T47D (cell line): ENCODE results near the gene IL2RA.

Experiments
- DNase-seq, 2 experiments: peaks; one replicate each; pipeline versions ENCODE4 v3.0.0 to v3.0.0-alpha.2; 2011 to 2012; ENCODE audit warnings: low read depth in 1 of 2, low spot score in 1 of 2
- JUND ChIP-seq: IDR thresholded peaks from 2 replicates; pipeline ENCODE4 v1.6.1; 2012; ENCODE audit warnings: low read depth
- in situ Hi-C: cut with HindIII; loops from 2 replicates; pipeline ENCODE4 v1.10.0; 2016; ENCODE audit warnings: low sequenced_read_pairs, low pct_unique_long_range_greater_than_20kb

The IL2RA gene

GRCh38 chr10:6019796-6020195, 42.4 kb downstream of the IL2RA start:
- no peak for DNase-seq
- in situ Hi-C loops, result no loop called here
- TF ChIP-seq JUND, result no peak

- TF ChIP-seq JUND, result no peak
- DNase-seq, result no peak
- in situ Hi-C loops, result no loop called here
Measured at GRCh38 chr10:6019010-6019782, 43.0 kb downstream of the IL2RA start.

GRCh38 chr10:6018422-6018821, 43.7 kb downstream of the IL2RA start:
- in situ Hi-C loops, result no loop called here
- DNase-seq, result no peak
- TF ChIP-seq JUND, result no peak

- TF ChIP-seq JUND, result no peak
- DNase-seq, result no peak
- in situ Hi-C loops, result no loop called here
Measured at GRCh38 chr10:6017781-6018354, 44.3 kb downstream of the IL2RA start.

GRCh38 chr10:6014241-6014761, 47.9 kb downstream of the IL2RA start:
- in situ Hi-C loops, result no loop called here
- peak; percentile 51 to 75 for DNase-seq
- TF ChIP-seq JUND, result no peak

GRCh38 chr10:6013413-6014192, 48.6 kb downstream of the IL2RA start:
- in situ Hi-C loops, result no loop called here
- TF ChIP-seq JUND, result no peak
- no peak for DNase-seq

GRCh38 chr10:6012121-6012905, 49.9 kb downstream of the IL2RA start:
- TF ChIP-seq JUND, result no peak
- in situ Hi-C loops, result no loop called here
- no peak for DNase-seq

GRCh38 chr10:6011558-6011957, 50.6 kb downstream of the IL2RA start:
- no peak for DNase-seq
- no peak for TF ChIP-seq JUND
- in situ Hi-C loops, result no loop called here

GRCh38 chr10:6010569-6010968, 51.6 kb downstream of the IL2RA start:
- TF ChIP-seq JUND, result no peak
- in situ Hi-C loops, result no loop called here
- no peak for DNase-seq

- no peak for DNase-seq
- in situ Hi-C loops, result no loop called here
- TF ChIP-seq JUND, result no peak
Measured at GRCh38 chr10:6009961-6010360, 52.2 kb downstream of the IL2RA start.

GRCh38 chr10:6009150-6009549, 53.0 kb downstream of the IL2RA start:
- in situ Hi-C loops, result no loop called here
- no peak for TF ChIP-seq JUND
- no peak for DNase-seq

GRCh38 chr10:6008497-6009142, 53.5 kb downstream of the IL2RA start:
- no peak for TF ChIP-seq JUND
- DNase-seq, result no peak
- in situ Hi-C loops, result no loop called here
